Fibroblast of skin of back (primary cell): Measurements from ENCODE around the gene ERMN.
A peak's percentile ranks its signal among the peaks of the same experiment; 100 is the strongest.
"Not testable (repeated sequence)": the region's sequence is repeated elsewhere in the genome, so short reads cannot be mapped to it uniquely, and the experiment has no call there.

ENCODE experiments used
- DNase-seq: peaks from one replicate; pipeline ENCODE4 v3.0.0-alpha.2; 2013

The ERMN gene

DNA sequence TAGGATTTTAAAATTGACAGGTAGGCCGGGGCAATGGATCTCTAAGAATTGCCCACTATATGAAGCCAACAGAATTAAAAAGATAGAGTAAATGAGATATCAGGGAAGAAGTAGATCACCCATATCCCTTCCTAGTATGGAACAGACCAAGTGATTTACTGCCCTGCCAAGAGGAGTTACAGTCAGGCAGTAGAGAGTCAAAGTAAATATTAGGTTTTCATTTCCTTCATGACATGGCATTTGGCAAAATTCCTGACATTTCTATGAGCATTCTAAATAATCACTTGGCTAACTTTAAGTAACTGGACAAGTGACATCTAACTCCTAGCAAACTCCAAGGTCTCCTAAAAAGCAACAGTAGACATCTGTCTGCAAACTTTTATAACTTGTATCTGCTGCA lies 34.6 kb downstream of the ERMN start:
- DNase-seq, result peak; percentile 47

DNA sequence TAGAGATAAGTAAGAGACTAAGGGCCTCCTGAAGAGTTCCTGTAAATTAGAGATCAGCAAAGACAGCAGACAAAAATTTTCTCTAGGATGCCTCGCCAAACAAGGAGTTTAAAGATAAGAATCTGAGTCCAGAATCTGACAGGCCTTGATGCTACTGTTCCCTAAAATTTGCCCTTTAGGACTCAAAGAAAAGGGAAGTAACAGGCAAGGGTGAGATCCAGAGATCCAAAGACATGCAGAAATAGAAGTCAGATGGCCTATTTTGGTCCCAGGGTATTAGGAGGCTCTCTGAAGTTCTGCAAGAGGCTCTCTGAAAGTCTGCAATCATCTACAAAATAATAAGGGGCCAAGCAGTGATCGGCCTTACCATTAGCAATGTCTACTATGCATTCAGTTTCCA lies 35.1 kb downstream of the ERMN start:
- DNase-seq, result no peak

GRCh38 chr2:157287160-157287559 lies 38.5 kb downstream of the ERMN start:
- no peak for DNase-seq

GRCh38 chr2:157283468-157283867 lies 42.2 kb downstream of the ERMN start:
- no peak for DNase-seq

DNA sequence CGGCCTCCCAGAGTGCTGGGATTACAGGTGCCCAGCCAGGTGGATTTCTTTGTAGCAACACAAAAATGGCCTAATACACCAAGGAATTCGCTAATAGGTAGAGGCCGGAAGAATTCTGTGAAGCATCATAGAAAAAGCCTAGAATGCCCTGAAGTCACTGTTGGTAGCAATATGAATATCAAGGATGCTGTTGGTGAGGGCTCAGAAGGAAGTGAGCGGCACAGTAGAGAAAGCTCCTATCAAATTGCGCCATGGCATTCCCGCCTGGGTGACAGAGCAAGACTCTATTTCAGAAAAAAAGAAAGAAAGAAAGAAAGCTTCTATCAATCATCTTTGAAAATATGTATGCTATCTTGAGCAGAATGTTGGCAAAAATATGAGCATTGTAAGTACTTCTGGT lies 44.3 kb downstream of the ERMN start:
- DNase-seq, result no peak

- not testable (repeated sequence) for DNase-seq
Measured at GRCh38 chr2:157279311-157279710, 46.3 kb downstream of the ERMN start.

- no peak for DNase-seq
Measured at GRCh38 chr2:157271590-157272203, 53.9 kb downstream of the ERMN start.

DNA sequence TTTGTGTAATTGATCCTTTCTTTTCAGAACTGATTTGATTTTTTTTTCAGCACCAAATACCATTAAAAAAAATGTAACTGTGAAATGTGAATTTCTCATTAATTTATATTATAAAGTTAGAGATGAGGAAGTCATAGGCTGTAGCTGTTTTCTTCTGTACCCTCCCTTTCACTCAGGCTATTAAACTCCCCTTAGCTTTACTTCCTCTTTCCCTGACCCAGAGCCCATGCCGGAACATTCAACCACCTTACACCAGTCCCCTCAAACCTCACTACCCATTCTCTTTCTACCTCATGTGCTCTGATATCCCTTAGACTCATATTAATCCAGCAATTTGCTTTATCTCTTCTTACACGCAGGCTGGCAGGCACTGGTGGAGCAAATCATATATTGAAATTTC lies 55.7 kb downstream of the ERMN start:
- DNase-seq, result no peak

DNA sequence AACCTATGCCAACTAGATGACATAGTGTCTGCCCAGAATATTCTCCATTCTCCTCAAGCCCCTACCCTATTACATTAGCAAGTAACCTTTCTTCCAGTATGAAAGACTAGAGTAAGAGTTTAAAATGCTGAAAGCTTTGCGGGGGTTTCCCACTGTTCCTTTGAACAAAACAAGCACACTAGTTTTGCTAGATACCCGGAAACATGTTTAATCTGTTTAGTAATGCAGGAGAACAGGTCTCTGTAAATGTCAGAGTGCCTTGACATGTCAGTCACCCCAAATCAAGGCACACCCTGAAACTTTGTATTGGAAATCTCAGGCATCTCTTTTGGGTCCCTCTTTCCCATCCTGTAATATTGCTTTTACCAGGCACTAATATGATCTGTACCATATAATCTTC lies 56.6 kb downstream of the ERMN start:
- no peak for DNase-seq
